GM18526 (cell line): ENCODE measurements around the gene SIAH1.

Experiments used
- POLR2A ChIP-seq: IDR thresholded peaks from 3 replicates; pipeline ENCODE4 v1.6.1; 2011; ENCODE audit not compliant: insufficient read length; ENCODE audit errors: extremely low read depth

Gene SIAH1

DNA sequence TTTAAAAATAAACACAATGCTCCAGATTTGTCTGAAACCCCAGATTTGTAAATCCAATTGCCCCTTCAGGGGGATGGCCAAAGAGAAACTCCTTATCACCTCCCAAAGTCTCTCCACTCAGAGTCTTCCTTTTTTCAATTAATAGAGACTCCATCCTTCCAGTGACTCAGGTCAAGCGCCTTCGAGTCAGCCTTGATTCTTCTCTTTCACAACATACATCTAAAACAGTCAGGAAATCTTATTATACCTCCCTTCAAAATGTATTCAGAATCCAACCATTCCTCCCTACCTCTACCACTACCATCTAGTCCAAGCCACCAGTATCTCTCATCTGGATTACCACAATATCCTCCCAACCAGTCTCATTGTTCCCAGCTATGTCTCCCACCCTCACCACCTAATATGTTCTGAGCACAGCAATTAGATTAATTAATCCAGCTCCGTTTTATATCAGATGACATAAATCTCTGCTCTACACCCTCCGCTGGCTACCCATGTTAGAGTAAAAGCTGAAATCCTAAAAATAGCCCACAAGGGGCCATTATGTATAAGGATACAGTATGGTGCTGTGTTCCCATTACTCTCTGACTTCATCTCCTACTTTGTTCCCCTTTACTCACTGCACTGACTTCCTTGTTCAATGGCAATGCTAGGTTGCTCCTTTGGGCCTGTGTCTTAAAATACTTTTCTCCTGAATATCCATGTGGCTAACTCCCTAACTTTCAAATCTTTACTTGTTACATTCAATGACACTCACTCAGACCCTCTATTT is 11.8 kb downstream of the SIAH1 start:
- TF ChIP-seq POLR2A, result no peak

DNA sequence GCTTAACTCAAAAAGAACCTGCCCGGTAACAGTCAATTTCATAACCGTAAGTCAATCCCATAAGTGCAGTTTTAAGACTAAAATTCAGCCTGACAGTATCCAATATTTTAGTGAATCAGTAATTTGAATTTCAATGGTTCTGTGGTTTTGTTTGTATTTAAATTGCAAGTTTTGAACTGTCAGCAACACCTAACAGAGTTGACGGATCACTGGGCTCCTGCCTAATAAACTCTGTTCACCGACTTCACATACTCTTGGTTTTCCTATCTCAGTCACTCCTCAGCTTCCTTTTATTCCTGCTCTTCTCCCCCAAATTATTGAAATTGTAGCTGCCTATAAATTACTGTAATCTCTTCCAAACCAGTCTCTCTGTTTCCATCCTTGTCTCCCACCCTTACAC is 12.5 kb downstream of the SIAH1 start:
- TF ChIP-seq POLR2A, result no peak

GRCh38 chr16:48371393-48371780 is 13.8 kb downstream of the SIAH1 start:
- TF ChIP-seq POLR2A, result no peak

DNA sequence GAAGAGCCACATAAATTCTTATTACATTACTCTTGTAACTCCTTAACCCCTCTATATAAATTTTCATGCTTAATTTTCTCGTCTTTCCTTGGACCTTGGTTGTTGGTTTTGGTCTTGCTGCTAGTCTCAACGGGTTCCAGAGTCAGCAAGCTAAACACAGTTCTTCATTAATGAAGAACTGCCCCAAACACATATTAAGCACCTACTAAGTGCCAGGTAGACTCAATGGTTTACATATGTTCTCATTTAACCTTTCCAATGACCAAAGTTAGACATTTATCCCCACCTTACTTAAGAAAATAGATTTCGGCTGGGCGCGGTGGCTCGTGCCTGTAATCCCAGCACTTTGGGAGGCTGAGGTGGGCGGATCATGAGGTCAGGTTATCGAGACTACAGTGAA is 15.0 kb downstream of the SIAH1 start:
- TF ChIP-seq POLR2A, result no peak

- TF ChIP-seq POLR2A, result no peak
Measured at GRCh38 chr16:48369765-48370164, 15.4 kb downstream of the SIAH1 start.

DNA sequence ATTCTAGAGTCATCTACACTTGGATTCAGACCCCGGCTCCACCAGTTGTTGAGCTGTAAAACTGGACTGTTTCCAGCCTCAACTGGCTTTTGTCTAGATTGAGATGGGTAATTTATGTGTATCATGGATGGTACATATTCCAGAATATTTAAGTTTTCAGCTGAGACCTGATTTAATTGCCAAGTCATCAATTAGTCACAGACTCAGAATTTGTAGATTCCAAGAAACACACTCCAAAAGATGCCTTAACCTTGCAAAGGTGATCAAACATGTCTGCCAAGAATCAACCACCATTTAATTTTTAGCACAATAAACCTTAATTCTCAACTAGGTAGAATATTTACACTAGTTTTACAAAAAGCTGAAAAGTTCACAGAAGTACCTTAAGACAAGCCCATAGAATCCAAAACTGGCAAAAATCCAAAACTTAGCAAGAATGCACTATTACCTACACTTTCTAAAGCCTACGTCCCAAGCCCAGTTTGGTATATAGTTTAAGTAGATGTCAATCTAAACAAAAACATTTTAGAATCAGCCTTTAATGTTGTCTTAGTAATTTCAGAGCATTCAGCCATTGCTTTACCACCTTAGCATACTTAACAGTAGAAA is 17.7 kb downstream of the SIAH1 start:
- no peak for TF ChIP-seq POLR2A

GRCh38 chr16:48366165-48367093 is 18.8 kb downstream of the SIAH1 start:
- TF ChIP-seq POLR2A, result no peak

- peak; percentile 59 for TF ChIP-seq POLR2A
Measured at GRCh38 chr16:48365601-48366164, 19.5 kb downstream of the SIAH1 start.

DNA sequence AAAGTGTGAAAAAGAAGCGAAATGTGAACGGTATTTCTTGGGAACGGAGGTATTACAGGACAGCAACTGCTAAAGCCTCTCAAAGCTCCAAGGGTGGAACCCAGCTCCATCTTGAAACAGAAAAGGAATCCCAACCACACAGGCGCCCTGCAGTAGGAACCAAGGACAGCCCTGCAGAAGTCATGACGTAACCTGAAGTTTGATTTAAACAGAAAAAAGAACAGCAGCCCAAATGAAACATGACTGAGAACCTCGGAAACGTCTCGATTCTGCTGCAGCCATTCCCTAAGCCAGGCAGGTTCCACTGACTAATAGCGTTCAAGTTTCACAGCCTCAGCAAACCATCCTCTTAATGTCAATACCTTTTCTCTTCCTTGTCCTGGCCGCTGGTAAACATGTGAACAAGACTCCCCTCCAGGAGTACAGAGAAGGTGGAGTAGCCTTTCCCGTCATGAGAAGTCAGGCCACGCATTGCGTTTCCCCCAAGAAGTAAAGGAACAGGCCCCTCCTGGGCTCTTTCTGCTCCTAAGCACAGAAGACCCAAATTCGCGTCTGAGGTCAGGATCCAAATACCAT is 20.1 kb downstream of the SIAH1 start:
- TF ChIP-seq POLR2A, result no peak

DNA sequence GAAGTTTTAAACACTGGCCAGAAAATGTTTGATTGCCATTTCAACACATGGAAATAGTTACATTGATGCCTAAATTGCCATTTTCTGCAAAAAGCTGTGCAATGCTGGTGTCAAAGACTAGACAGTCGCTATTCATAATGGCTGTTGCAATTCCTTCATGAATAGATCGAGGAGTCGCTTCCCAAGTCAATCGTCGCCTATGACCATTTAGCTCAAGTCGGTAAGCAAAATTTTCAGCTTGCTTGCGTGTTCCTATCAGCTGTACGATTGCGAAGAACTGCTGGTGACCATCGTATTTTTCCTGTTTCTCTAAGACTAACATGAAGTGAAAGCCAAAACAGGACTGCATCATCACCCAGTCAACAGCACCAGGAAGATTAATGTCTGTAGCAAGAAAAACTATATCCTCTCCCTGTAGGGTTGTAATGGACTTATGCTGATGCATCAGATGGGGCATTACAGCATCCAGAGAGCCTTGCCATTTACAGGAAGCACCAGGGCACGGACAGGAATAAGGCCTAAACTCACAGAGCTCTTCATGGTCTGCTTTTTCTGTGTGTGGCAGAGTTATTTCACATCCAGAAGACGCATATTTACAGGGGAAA is 23.6 kb downstream of the SIAH1 start:
- no peak for TF ChIP-seq POLR2A

- TF ChIP-seq POLR2A, result no peak
Measured at GRCh38 chr16:48361012-48361411, 24.2 kb downstream of the SIAH1 start.

GRCh38 chr16:48359983-48360382 is 25.2 kb downstream of the SIAH1 start:
- no peak for TF ChIP-seq POLR2A

GRCh38 chr16:48358419-48358818 is 26.8 kb downstream of the SIAH1 start:
- TF ChIP-seq POLR2A, result no peak

GRCh38 chr16:48356633-48357376 is 28.4 kb downstream of the SIAH1 start:
- TF ChIP-seq POLR2A, result no peak
